GM19240 (cell line): Measurements from ENCODE around the gene CTXN1.
A peak's percentile ranks its signal among the peaks of the same experiment; 100 is the strongest.
"Not testable (repeated sequence)": the region's sequence is repeated elsewhere in the genome, so short reads cannot be mapped to it uniquely, and the experiment has no call there.

Experiments
- DNase-seq: peaks from one replicate; pipeline ENCODE4 v3.0.0; 2011; ENCODE audit warnings: low spot score; ENCODE audit not compliant: insufficient read length

The CTXN1 gene

DNA sequence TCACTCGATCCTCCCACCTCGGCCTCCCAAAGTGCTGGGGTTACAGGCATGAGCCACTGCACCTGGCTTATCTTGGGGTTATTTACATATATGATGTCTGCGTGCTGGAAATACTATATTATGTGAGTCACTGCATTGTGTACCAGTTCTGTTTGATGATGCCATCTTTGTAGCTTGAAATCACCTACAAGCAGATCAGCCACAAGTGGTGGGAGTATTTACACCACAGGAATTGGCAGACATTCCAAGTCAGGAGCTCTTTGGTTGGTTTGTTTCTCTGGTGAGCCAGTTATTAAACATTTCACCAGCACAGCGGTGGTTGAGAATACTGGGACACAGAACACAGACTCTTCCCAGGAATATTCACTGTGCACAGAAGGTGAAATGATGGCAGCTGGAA is 22.0 kb upstream of the CTXN1 start:
- DNase-seq: no peak

GRCh38 chr19:7944177-7944761 is 18.3 kb upstream of the CTXN1 start:
- peak; percentile 60 for DNase-seq

- peak; percentile 95 for DNase-seq
These were observed 17.7 kb upstream of the CTXN1 start, which contains the start of gene TIMM44 for GRCh38 chr19:7943444-7944176. Gene TIMM44 (minus strand): TSS chr19:7943666. CDS start chr19:7943651, 15 bp downstream.

- no peak for DNase-seq
These were observed 17.1 kb upstream of the CTXN1 start for GRCh38 chr19:7942981-7943443.

- DNase-seq: no peak
These were observed 16.1 kb upstream of the CTXN1 start for GRCh38 chr19:7941895-7942596.

GRCh38 chr19:7940841-7941240 is 14.9 kb upstream of the CTXN1 start:
- DNase-seq: no peak

- no peak for DNase-seq
These were observed 8.8 kb upstream of the CTXN1 start for GRCh38 chr19:7934766-7935165.

GRCh38 chr19:7933828-7934725 is 8.1 kb upstream of the CTXN1 start:
- no peak for DNase-seq

DNA sequence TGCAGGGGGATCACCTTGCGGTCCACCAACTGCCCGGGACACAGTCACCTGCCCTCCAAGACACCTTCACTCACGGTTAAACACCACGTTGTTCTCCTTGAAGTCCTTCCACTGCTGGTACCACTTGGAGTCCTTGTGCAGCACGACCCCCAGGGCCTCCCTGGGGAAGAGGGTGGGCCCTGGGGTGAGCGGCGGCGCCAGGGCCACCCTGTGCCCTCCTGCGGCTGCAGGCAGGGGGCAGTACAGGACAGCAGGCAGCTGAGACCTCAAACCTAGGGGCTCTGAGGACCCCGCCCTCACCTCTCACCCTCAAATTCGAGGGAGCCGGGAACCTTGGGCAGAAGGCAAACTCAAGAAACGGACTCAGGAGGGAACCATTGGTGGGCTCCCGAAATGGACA is 7.5 kb upstream of the CTXN1 start:
- DNase-seq: no peak

- no peak for DNase-seq
These were observed 7.0 kb upstream of the CTXN1 start for GRCh38 chr19:7932930-7933300.

DNA sequence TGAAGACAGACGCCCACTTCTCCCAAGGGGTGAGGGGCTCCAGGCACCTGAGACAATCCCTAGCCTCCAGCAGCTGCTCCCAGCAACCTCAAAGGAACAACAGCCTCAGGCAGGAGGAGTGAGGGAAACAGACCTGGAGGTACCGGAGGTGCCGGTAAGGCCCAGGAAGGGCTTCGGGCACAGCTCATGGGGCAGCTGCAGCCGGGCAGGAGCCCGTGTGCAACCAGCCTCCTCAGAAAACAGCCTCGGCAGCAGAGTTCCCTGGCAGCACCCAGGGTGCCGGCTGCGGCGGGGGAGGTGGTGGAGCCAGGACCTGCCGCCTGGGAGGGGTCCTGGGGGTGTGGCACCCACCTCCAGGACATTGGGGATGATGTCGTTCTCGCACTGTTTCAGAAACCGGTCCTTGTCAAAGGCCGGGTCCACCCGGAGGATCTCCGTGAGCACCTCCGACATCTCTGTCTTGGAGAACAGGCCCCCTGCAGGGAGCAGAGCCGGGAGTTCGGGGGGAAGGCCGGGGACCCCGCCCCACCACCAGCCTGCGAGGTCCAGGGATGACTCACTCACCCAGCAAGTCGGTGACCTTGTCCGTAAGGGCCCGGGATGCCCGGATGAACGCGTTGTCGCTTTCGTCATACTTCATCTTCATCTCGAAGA is 6.5 kb upstream of the CTXN1 start:
- DNase-seq: no peak

GRCh38 chr19:7931221-7932061 is 5.5 kb upstream of the CTXN1 start:
- no peak for DNase-seq

- no peak for DNase-seq
These were observed 4.8 kb upstream of the CTXN1 start for GRCh38 chr19:7930765-7931164.

GRCh38 chr19:7930030-7930429 is 4.1 kb upstream of the CTXN1 start:
- not testable (repeated sequence) for DNase-seq

DNA sequence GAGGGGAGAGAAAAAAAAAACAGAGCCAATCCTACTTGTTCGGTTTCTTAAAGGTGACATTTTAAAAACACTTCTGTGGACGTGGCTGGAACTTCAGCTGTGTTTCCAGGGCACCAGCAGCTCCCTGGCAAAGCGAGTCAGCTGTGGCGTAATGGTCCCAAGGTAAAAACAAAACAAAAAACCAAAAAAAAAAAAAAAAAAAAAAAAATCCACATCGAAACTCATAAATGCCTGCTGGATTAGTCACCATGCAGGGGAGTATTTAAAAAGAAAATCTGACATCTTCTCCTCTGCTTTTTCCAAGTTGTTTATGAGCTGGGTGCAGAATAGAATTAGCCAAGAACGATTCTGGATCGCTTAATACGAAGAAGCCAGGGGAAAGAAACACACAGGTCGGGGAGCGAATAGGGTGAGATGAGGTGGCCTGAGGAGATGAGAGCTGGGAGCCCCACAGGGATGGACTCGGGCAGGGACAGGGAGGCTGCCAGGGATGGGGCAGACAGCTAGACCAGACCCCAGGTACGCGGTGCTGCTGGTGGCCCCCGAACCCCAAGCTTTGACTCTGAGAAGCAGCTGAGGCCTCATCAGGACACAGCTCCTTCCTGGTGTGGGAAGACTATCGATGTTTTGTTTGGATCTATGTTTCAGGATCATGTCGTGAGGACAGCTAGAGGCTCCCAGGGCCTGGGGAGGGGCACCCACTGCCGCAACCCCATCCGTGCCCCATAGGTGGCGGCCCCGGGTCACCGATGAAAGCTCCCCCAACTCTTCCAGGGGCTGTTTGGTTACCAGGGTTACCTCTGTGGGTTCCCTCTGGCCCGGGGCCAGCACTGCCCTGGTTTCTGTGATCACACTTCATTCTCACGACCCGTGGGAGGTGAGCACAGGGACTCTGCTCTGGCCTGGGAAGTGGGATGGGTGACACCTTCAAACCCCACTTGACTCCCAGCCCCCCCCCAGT is 3.1 kb upstream of the CTXN1 start:
- peak; percentile 72 for DNase-seq

DNA sequence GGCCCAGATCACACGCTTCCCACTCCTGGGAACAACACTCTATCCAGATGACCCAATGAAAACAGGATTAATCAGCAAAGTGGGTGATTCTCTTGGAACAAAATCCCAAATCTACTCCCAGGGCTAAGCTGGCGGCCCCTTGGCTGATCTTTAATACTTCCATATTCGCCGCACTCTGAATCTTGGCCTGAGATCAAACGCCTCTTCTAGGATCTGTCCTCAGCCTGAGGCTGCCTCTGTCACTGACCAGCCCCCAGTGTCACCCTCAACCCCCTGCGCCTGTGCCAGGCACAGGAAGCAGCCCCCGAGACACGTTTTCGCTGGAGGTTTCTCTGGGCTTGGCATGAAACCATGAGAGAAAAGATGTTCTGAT is 2.4 kb upstream of the CTXN1 start:
- DNase-seq: no peak

DNA sequence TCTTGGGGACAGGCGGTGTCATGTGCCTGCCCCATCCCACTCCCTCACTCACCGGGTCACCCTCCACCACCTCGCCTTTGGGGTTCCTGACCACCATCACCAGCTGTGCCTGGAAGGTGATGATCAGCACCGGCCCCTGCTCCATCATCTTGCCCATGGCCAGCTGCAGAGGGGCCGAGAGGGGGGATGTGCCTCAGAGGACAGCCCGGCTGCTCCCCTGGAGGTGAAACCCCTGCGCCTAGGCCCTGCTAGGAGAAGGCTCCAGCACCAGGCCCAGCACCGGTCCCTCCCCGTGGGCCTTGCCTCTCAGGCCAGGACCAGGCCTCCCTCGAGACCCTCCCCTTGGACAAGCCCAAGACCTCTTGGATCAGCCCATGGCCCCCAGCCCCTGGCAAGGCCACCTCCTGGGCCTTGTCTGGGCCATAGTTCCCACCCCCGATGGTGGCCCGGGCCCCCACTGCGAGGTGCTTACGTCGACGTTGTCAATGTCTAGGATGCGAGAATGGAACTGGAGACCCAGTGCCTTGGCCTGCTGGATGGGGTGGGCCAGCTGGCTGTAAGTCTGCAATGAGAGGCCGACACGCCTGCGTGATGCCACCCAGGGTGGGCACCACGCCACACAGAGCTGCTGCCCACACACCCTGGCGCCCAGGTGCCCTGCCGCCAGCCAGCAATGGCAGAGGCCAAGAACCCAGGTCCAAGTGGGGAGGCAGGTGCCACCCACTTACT is 1.8 kb upstream of the CTXN1 start:
- no peak for DNase-seq
